GM18526 (cell line): Measurements from ENCODE around the gene BDH2.

ENCODE experiments used
- POLR2A ChIP-seq: IDR thresholded peaks from 3 replicates; pipeline ENCODE4 v1.6.1; 2011; ENCODE audit not compliant: insufficient read length; ENCODE audit errors: extremely low read depth

Gene BDH2

GRCh38 chr4:103054030-103054429 lies 45.6 kb downstream of the BDH2 start:
- TF ChIP-seq POLR2A = no peak

GRCh38 chr4:103052779-103053178 lies 46.9 kb downstream of the BDH2 start:
- no peak for TF ChIP-seq POLR2A

- no peak for TF ChIP-seq POLR2A
Observed at GRCh38 chr4:103052145-103052544, 47.5 kb downstream of the BDH2 start.

- no peak for TF ChIP-seq POLR2A
Observed at GRCh38 chr4:103050736-103051436, 48.7 kb downstream of the BDH2 start.

GRCh38 chr4:103046416-103047290 lies 53.0 kb downstream of the BDH2 start:
- no peak for TF ChIP-seq POLR2A

- TF ChIP-seq POLR2A = no peak
Observed at GRCh38 chr4:103044183-103044582, 55.5 kb downstream of the BDH2 start.

- no peak for TF ChIP-seq POLR2A
Observed at GRCh38 chr4:103036169-103036568, 63.5 kb downstream of the BDH2 start.

GRCh38 chr4:103032574-103032973 lies 67.1 kb downstream of the BDH2 start:
- no peak for TF ChIP-seq POLR2A

GRCh38 chr4:103030791-103031190 lies 68.8 kb downstream of the BDH2 start:
- no peak for TF ChIP-seq POLR2A

- no peak for TF ChIP-seq POLR2A
Observed at GRCh38 chr4:103029300-103029699, 70.3 kb downstream of the BDH2 start.
